ENCODE measurements around the gene RAB11FIP3. TPM values are rescaled to one million over a fixed set of nuclear protein-coding genes. Genes with fewer than 3 reads are reported as not detected.

RAB11FIP3 gene
- total RNA-seq, 2 donors from 2014 or later: 62.7 to 68.9 TPM

- H3K36me3 Mint-ChIP-seq (ENCODE audit: low read depth): peaks cover 26% of the 10 kb centered on the region
- H3K9me3 ChIP-seq (ENCODE audit: control insufficient read depth, low read length): no peaks in the 10 kb centered on the region
- H3K9ac ChIP-seq (ENCODE audit: extremely low read depth, low read length, poor library complexity, severe bottlenecking): peak overlapping the region; percentile 51
- H3K27me3 Mint-ChIP-seq (ENCODE audit: insufficient read depth): peaks cover 29% of the 10 kb centered on the region
- no peak for TF ChIP-seq CTCF (conservative IDR thresholded peaks at IDR 0.05)
- no peak for DNase-seq
- no peaks in the 10 kb centered on the region for H3K9me3 Mint-ChIP-seq
- H3K4me3 ChIP-seq (ENCODE audit: low read length): peak overlapping the region; percentile 89
- H3K36me3 ChIP-seq (ENCODE audit: control insufficient read depth, insufficient read depth, low read length): peaks cover 16% of the 10 kb centered on the region
- H3K27ac Mint-ChIP-seq: no peak overlapping the region
- peak overlapping the region; percentile 63 for H3K4me3 Mint-ChIP-seq
- H3K4me1 ChIP-seq (ENCODE audit: control insufficient read depth, insufficient read depth, low read length): peaks cover 4% of the 10 kb centered on the region
- peaks cover 26% of the 10 kb centered on the region for H3K27me3 ChIP-seq (ENCODE audit: control insufficient read depth, insufficient read depth, low read length, poor library complexity, severe bottlenecking)
- peaks cover 16% of the 10 kb centered on the region for H3K4me1 Mint-ChIP-seq
- H3K27ac ChIP-seq (ENCODE audit: low read depth, low read length): no peak overlapping the region
- WGBS, 2 experiments (ENCODE audit: insufficient coverage in 1 of 2, insufficient read length in 1 of 2): 11 to 20% methylated on average over 7 to 13 of the region's 13 CpGs
These were observed 1.4 kb downstream of the RAB11FIP3 start for GRCh38 chr16:426906-427249.

- no peak overlapping the region for H3K27ac ChIP-seq (ENCODE audit: low read depth, low read length)
- H3K9me3 ChIP-seq (ENCODE audit: control insufficient read depth, low read length): no peaks in the 10 kb centered on the region
- peaks cover 26% of the 10 kb centered on the region for H3K27me3 ChIP-seq (ENCODE audit: control insufficient read depth, insufficient read depth, low read length, poor library complexity, severe bottlenecking)
- H3K27ac Mint-ChIP-seq: no peak overlapping the region
- TF ChIP-seq CTCF (conservative IDR thresholded peaks at IDR 0.05): no peak
- H3K36me3 Mint-ChIP-seq (ENCODE audit: low read depth): peaks cover 26% of the 10 kb centered on the region
- H3K9me3 Mint-ChIP-seq: no peaks in the 10 kb centered on the region
- H3K4me3 Mint-ChIP-seq: peak overlapping the region; percentile 63
- H3K4me1 ChIP-seq (ENCODE audit: control insufficient read depth, insufficient read depth, low read length): peaks cover 4% of the 10 kb centered on the region
- peaks cover 26% of the 10 kb centered on the region for H3K27me3 Mint-ChIP-seq (ENCODE audit: insufficient read depth)
- 90 to 93% methylated on average over 7 to 10 of the region's 10 CpGs for WGBS, 2 experiments (ENCODE audit: insufficient coverage in 1 of 2, insufficient read length in 1 of 2)
- peaks cover 16% of the 10 kb centered on the region for H3K4me1 Mint-ChIP-seq
- peak overlapping the region; percentile 51 for H3K9ac ChIP-seq (ENCODE audit: extremely low read depth, low read length, poor library complexity, severe bottlenecking)
- DNase-seq: no peak
- peaks cover 16% of the 10 kb centered on the region for H3K36me3 ChIP-seq (ENCODE audit: control insufficient read depth, insufficient read depth, low read length)
- peak overlapping the region; percentile 89 for H3K4me3 ChIP-seq (ENCODE audit: low read length)
These were observed 1.8 kb downstream of the RAB11FIP3 start for GRCh38 chr16:427250-427649.

- Mint-ChIP-seq H3K4me1 (peaks cover 16% of the 10 kb centered on the region), H3K27ac (no peak overlapping the region), H3K9me3 (no peaks in the 10 kb centered on the region), H3K36me3 (ENCODE audit: low read depth) (peaks cover 38% of the 10 kb centered on the region), H3K27me3 (ENCODE audit: insufficient read depth) (no peaks in the 10 kb centered on the region), H3K4me3 (no peak overlapping the region)
- peaks cover 24% of the 10 kb centered on the region for H3K36me3 ChIP-seq (ENCODE audit: control insufficient read depth, insufficient read depth, low read length)
- 99 to 100% methylated on average over 1 to 7 of the region's 7 CpGs for WGBS, 2 experiments (ENCODE audit: insufficient coverage in 1 of 2, insufficient read length in 1 of 2)
- H3K4me1 ChIP-seq (ENCODE audit: control insufficient read depth, insufficient read depth, low read length): peaks cover 4% of the 10 kb centered on the region
- H3K27me3 ChIP-seq (ENCODE audit: control insufficient read depth, insufficient read depth, low read length, poor library complexity, severe bottlenecking): no peaks in the 10 kb centered on the region
- H3K9ac ChIP-seq (ENCODE audit: extremely low read depth, low read length, poor library complexity, severe bottlenecking): no peak overlapping the region
- no peak for DNase-seq
- no peak for TF ChIP-seq CTCF (conservative IDR thresholded peaks at IDR 0.05)
- no peak overlapping the region for H3K4me3 ChIP-seq (ENCODE audit: low read length)
- H3K9me3 ChIP-seq (ENCODE audit: control insufficient read depth, low read length): no peaks in the 10 kb centered on the region
- H3K27ac ChIP-seq (ENCODE audit: low read depth, low read length): no peak overlapping the region
These were observed 5.5 kb downstream of the RAB11FIP3 start for GRCh38 chr16:430904-431303.
